Fibroblast of villous mesenchyme (primary cell): ENCODE data around the gene IRF9. TPM values are rescaled to one million over a fixed set of nuclear protein-coding genes. Genes with fewer than 3 reads are reported as not detected.

ENCODE experiments used
- DNase-seq: peaks from one replicate; pipeline ENCODE4 v3.0.0-alpha.2; 2010; ENCODE audit warnings: low read depth
- H3K4me3 ChIP-seq: 2 replicates; pipeline ENCODE4 v1.5.1; 2011; ENCODE audit warnings: low read depth, mild to moderate bottlenecking, low read length
- total RNA-seq: library from RNA; depleted of rRNA; stranded (reverse); fragments of >200 nt; gene quantifications from 2 replicates; pipeline ENCODE4 v1.2.3, GENCODE V29; 2012
- TF ChIP-seq, protein P1 (sequence below): IDR thresholded peaks from 2 replicates; pipeline ENCODE4 v1.5.1; 2012; ENCODE audit warnings: low read depth, mild to moderate bottlenecking, low read length; ENCODE audit not compliant: insufficient read depth

The IRF9 gene
- total RNA-seq, 1 donor: 96.7 TPM

- peak overlapping the region; percentile 87 for H3K4me3 ChIP-seq
- no peak for DNase-seq
- TF ChIP-seq, protein P1, sequence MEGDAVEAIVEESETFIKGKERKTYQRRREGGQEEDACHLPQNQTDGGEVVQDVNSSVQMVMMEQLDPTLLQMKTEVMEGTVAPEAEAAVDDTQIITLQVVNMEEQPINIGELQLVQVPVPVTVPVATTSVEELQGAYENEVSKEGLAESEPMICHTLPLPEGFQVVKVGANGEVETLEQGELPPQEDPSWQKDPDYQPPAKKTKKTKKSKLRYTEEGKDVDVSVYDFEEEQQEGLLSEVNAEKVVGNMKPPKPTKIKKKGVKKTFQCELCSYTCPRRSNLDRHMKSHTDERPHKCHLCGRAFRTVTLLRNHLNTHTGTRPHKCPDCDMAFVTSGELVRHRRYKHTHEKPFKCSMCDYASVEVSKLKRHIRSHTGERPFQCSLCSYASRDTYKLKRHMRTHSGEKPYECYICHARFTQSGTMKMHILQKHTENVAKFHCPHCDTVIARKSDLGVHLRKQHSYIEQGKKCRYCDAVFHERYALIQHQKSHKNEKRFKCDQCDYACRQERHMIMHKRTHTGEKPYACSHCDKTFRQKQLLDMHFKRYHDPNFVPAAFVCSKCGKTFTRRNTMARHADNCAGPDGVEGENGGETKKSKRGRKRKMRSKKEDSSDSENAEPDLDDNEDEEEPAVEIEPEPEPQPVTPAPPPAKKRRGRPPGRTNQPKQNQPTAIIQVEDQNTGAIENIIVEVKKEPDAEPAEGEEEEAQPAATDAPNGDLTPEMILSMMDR: no peak
These were observed 13.2 kb upstream of the IRF9 start for GRCh38 chr14:24147761-24148428.

DNA sequence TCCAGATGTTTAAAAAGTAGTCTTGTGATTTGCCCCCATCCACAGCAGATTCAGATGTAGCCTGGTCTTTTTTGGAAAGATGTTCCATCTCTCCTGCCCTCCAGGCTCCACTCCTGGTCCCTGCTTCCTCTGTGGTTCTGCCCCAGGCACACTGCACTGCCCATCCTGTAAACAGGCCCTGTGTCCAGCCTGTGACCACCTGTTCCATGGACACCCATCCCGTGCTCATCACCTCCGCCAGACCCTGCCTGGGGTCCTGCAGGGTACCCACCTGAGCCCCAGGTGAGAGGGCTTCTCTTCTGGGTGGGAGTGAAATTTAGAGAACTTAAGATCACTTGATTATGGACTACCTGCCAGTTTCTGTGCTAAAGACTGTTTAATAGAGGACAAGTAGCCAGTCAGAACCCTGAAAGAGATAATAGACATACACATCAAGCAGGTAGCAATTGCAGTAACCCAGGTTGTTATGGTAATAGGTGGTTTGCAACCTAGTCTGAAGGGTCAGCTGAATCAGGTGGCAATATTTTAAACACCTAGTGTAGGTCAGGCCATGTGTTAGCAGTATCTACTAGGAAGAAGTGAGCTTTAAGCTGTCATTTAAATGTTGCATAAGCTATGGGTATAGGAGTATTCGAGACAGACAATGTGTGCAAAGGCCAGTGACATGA lies 11.6 kb upstream of the IRF9 start:
- TF ChIP-seq, protein P1: no peak
- DNase-seq: no peak

DNA sequence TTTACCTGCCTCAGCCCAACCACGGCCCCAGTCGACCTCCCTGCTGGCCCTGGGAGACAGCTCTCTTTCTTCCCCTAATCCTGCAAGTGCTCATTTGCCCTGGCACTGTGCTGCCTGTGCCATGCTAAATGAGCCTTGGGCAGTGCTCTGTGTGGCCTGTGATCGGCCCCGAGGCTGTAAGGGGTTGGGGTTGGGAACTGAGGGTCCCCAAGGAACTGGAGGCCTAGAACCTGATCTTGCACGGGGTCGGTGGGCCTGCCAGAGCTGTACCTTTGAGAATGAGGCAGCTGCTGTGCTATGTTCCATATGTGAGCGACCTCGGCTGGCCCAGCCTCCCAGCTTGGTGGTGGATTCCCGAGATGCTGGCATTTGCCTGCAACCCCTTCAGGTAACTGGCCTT lies 11.0 kb upstream of the IRF9 start:
- TF ChIP-seq, protein P1: no peak
- DNase-seq: no peak
- no peak overlapping the region for H3K4me3 ChIP-seq

More for the DNA sequence above, 11.6 kb upstream of the IRF9 start:
- H3K4me3 ChIP-seq: no peak overlapping the region

- TF ChIP-seq, protein P1: no peak
- no peak overlapping the region for H3K4me3 ChIP-seq
- no peak for DNase-seq
These were observed 10.5 kb upstream of the IRF9 start for GRCh38 chr14:24150567-24150966.

GRCh38 chr14:24150993-24151392 lies 10.1 kb upstream of the IRF9 start:
- no peak for DNase-seq
- TF ChIP-seq, protein P1: no peak
- no peak overlapping the region for H3K4me3 ChIP-seq

DNA sequence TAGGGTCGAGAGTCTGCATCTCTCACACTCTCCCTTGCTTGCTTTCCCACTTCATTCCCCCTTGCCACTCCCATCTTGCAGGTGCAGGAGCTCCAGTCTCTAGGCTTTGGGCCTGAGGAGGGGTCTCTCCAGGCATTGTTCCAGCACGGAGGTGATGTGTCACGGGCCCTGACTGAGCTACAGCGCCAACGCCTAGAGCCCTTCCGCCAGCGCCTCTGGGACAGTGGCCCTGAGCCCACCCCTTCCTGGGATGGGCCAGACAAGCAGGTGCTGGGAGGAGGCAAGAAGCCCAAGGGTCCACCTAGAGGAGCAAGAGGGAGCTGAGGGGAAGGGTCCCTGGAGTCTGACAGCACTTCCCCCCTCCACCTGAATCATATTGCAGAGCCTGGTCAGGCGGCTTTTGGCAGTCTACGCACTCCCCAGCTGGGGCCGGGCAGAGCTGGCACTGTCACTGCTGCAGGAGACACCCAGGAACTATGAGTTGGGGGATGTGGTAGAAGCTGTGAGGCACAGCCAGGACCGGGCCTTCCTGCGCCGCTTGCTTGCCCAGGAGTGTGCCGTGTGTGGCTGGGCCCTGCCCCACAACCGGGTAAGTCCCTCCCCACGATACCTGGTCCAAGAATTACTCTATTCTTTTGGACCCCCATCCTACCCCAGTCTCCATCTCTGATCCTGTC lies 9.5 kb upstream of the IRF9 start:
- no peak for DNase-seq
- TF ChIP-seq, protein P1: no peak
- H3K4me3 ChIP-seq: no peak overlapping the region
